Erythroblast (primary cell): ENCODE measurements around the gene TRAPPC14.
"Not testable (repeated sequence)": the region's sequence is repeated elsewhere in the genome, so short reads cannot be mapped to it uniquely, and the experiment has no call there.

ENCODE experiments used
- DNase-seq, 2 experiments: peaks; one replicate each; lab custom pipeline; 2025; lab: John Stamatoyannopoulos, UW
- GATA1 ChIP-seq: IDR thresholded peaks from 2 replicates; pipeline ENCODE4 v1.6.1; 2011; ENCODE audit warnings: low read depth, mild to moderate bottlenecking, control low read depth, low read length, moderate library complexity
- POLR2A ChIP-seq: IDR thresholded peaks from 2 replicates; pipeline ENCODE4 v1.6.1; 2011; ENCODE audit warnings: mild to moderate bottlenecking, low read length

The TRAPPC14 gene

GRCh38 chr7:100158229-100159098, at the start of gene TRAPPC14:
TRAPPC14 (minus strand) TSS chr7:100158723; CDS start chr7:100158499, 224 bp downstream.
- TF ChIP-seq GATA1: no peak
- no peak for TF ChIP-seq POLR2A
- peak; percentile 79 to 85 for DNase-seq

GRCh38 chr7:100204454-100204853, 45.9 kb upstream of the TRAPPC14 start:
- TF ChIP-seq GATA1: no peak
- no peak for TF ChIP-seq POLR2A
- DNase-seq: no peak

GRCh38 chr7:100200693-100201092, 42.2 kb upstream of the TRAPPC14 start:
- no peak for TF ChIP-seq POLR2A
- TF ChIP-seq GATA1: no peak
- no peak for DNase-seq

- DNase-seq: no peak
- TF ChIP-seq POLR2A: no peak
- no peak for TF ChIP-seq GATA1
Observed at GRCh38 chr7:100198266-100198665, 39.7 kb upstream of the TRAPPC14 start.

GRCh38 chr7:100195901-100196322, 37.4 kb upstream of the TRAPPC14 start:
- DNase-seq: not testable (repeated sequence)

GRCh38 chr7:100195222-100195621, 36.7 kb upstream of the TRAPPC14 start:
- DNase-seq: no peak
- TF ChIP-seq POLR2A (no peak), GATA1 (no peak)

GRCh38 chr7:100192969-100193368, 34.4 kb upstream of the TRAPPC14 start:
- DNase-seq: no peak
- no peak for TF ChIP-seq POLR2A
- no peak for TF ChIP-seq GATA1

- not testable (repeated sequence) for DNase-seq
Observed at GRCh38 chr7:100192281-100192862, 33.8 kb upstream of the TRAPPC14 start.

GRCh38 chr7:100191775-100192174, 33.3 kb upstream of the TRAPPC14 start:
- no peak for DNase-seq
- TF ChIP-seq GATA1 (no peak), POLR2A (no peak)

GRCh38 chr7:100190048-100190711, 31.7 kb upstream of the TRAPPC14 start:
- peak; percentile 48 to 59 for DNase-seq
- TF ChIP-seq GATA1 (no peak), POLR2A (no peak)

- DNase-seq: no peak
Observed at GRCh38 chr7:100189061-100189460, 30.5 kb upstream of the TRAPPC14 start.

GRCh38 chr7:100185726-100186125, 27.2 kb upstream of the TRAPPC14 start:
- no peak for TF ChIP-seq POLR2A
- no peak for TF ChIP-seq GATA1

More at GRCh38 chr7:100189061-100189460, 30.5 kb upstream of the TRAPPC14 start:
- TF ChIP-seq GATA1 (no peak), POLR2A (no peak)

GRCh38 chr7:100183090-100183489, 24.6 kb upstream of the TRAPPC14 start:
- not testable (repeated sequence) for DNase-seq

More at GRCh38 chr7:100185726-100186125, 27.2 kb upstream of the TRAPPC14 start:
- no peak for DNase-seq

- not testable (repeated sequence) for DNase-seq
Observed at GRCh38 chr7:100182616-100183015, 24.1 kb upstream of the TRAPPC14 start.

GRCh38 chr7:100180084-100180483, 21.6 kb upstream of the TRAPPC14 start:
- not testable (repeated sequence) for DNase-seq
